Endothelial cell of umbilical vein (primary cell): ENCODE results near the gene KYNU. TPM values are rescaled to one million over a fixed set of nuclear protein-coding genes. Genes with fewer than 3 reads are reported as not detected.

ENCODE experiments used
- BruUV-seq: library from RNA; stranded (reverse); fragments of 400-500 nt; replicated peaks from 2 replicates; lab custom pipeline; 2021; lab: Mats Ljungman, UMichigan
- CTCF ChIA-PET: fragments of 300-600, 350-600 bp; sonication (Branson Sonifier 250); formaldehyde crosslinking; loops from one replicate; lab custom pipeline; 2021; ENCODE audit warnings: antibody characterized with exemption, inconsistent platforms; lab: Charles Lee
- POLR2A ChIA-PET: fragments of 300-600, 350-600 bp; sonication (Branson Sonifier 250); formaldehyde crosslinking; loops from one replicate; lab custom pipeline; 2021; ENCODE audit warnings: antibody characterized with exemption, inconsistent platforms; lab: Charles Lee
- DNase-seq: peaks from one replicate; pipeline ENCODE4 v3.0.0-alpha.2; 2011; ENCODE audit warnings: low read depth, low spot score
- FAIRE-seq: peaks from 2 replicates; lab custom pipeline; 2011; peaks lifted over from hg19 to GRCh38; lab: Jason Lieb, UNC
- H2AFZ ChIP-seq: 2 replicates; pipeline ENCODE4 v1.6.0; 2012; ENCODE audit warnings: low read depth, low read length, control low read depth, inconsistent platforms
- H3K27ac ChIP-seq: 2 replicates; pipeline ENCODE4 v1.5.1; 2011; ENCODE audit warnings: low read depth, mild to moderate bottlenecking, control low read depth, low read length, moderate library complexity; ENCODE audit not compliant: insufficient read depth
- H3K27me3 ChIP-seq, 2 experiments: 2 replicates each; pipeline versions ENCODE4 v1.6.0 to v1.6.1; 2011; ENCODE audit warnings: low read length in 2 of 2, mixed read lengths in 1 of 2; ENCODE audit not compliant: control insufficient read depth in 2 of 2, insufficient read depth in 2 of 2
- H3K36me3 ChIP-seq, 2 experiments: 2 replicates in 1 of 2; 3 replicates in 1 of 2; pipeline ENCODE4 v1.5.1; 2011; ENCODE audit warnings: low read length in 2 of 2, mild to moderate bottlenecking in 1 of 2, moderate library complexity in 1 of 2; ENCODE audit not compliant: control insufficient read depth in 2 of 2, insufficient read depth in 2 of 2; ENCODE audit errors: extremely low read depth in 1 of 2
- H3K4me1 ChIP-seq: 3 replicates; pipeline ENCODE4 v1.5.1; 2011; ENCODE audit warnings: mild to moderate bottlenecking, low read length; ENCODE audit not compliant: control insufficient read depth, insufficient read depth; ENCODE audit errors: extremely low read depth
- H3K4me2 ChIP-seq: 2 replicates; pipeline ENCODE4 v1.6.1; 2011; ENCODE audit warnings: low read length, control low read depth, mixed read lengths; ENCODE audit not compliant: insufficient read depth
- H3K4me3 ChIP-seq, 3 experiments: fragments of 200-600 bp in 1 of 3; sonication (generic), shearing (Covaris generic) in 1 of 3; replicated peaks in 1 of 3; 2 replicates each; pipeline ENCODE4 v1.5.1; 2011 to 2016; ENCODE audit warnings: control low read depth in 3 of 3, low read length in 3 of 3, mild to moderate bottlenecking in 2 of 3, inconsistent platforms in 1 of 3, low read depth in 1 of 3, moderate library complexity in 1 of 3; ENCODE audit not compliant: insufficient read depth in 1 of 3
- H3K79me2 ChIP-seq: 2 replicates; pipeline ENCODE4 v1.6.0; 2012; ENCODE audit warnings: low read length, inconsistent platforms; ENCODE audit not compliant: control insufficient read depth, insufficient read depth
- H3K9ac ChIP-seq: replicated peaks from 2 replicates; pipeline ENCODE3; 2011; ENCODE audit warnings: low read length, control low read depth; ENCODE audit not compliant: insufficient read depth; ENCODE audit errors: extremely low read depth
- H3K9me1 ChIP-seq: replicated peaks from 3 replicates; pipeline ENCODE4 v1.6.0; 2011; ENCODE audit warnings: mild to moderate bottlenecking, low read length; ENCODE audit not compliant: control insufficient read depth, insufficient read depth; ENCODE audit errors: extremely low read depth
- H3K9me3 ChIP-seq: replicated peaks from 2 replicates; pipeline ENCODE4 v1.5.1; 2012; ENCODE audit warnings: low read length, inconsistent platforms; ENCODE audit not compliant: control insufficient read depth, insufficient read depth
- H4K20me1 ChIP-seq: replicated peaks from 2 replicates; pipeline ENCODE3; 2011; ENCODE audit warnings: mild to moderate bottlenecking, low read length; ENCODE audit not compliant: control insufficient read depth, insufficient read depth; ENCODE audit errors: extremely low read depth
- EZH2 ChIP-seq: IDR thresholded peaks from 2 replicates; pipeline ENCODE4 v1.6.1; 2012; ENCODE audit warnings: borderline replicate concordance, low read depth, mild to moderate bottlenecking, moderate library complexity, low read length, inconsistent platforms; ENCODE audit not compliant: severe bottlenecking
- FOS ChIP-seq: IDR thresholded peaks from 2 replicates; pipeline ENCODE4 v1.6.1; 2011; ENCODE audit warnings: mild to moderate bottlenecking, low read length, moderate library complexity, borderline replicate concordance; ENCODE audit not compliant: insufficient read depth
- GATA2 ChIP-seq: IDR thresholded peaks from 2 replicates; pipeline ENCODE4 v1.7.0; 2011; ENCODE audit warnings: low read depth, mild to moderate bottlenecking, moderate library complexity, mixed read lengths, low read length; ENCODE audit not compliant: insufficient read length, insufficient read depth
- JUN ChIP-seq: IDR thresholded peaks from 2 replicates; pipeline ENCODE4 v1.6.1; 2011; ENCODE audit warnings: borderline replicate concordance, low read depth; ENCODE audit not compliant: insufficient read length, insufficient read depth
- MYC ChIP-seq: IDR thresholded peaks from one replicate; pipeline ENCODE4 v1.6.1; 2011; ENCODE audit warnings: mild to moderate bottlenecking, low read depth, low read length
- POLR2A ChIP-seq: IDR thresholded peaks from 2 replicates; pipeline ENCODE4 v1.6.1; 2012; ENCODE audit warnings: low read depth, mild to moderate bottlenecking, control low read depth, low read length
- POLR2AphosphoS5 ChIP-seq: IDR thresholded peaks from 2 replicates; pipeline ENCODE4 v1.6.1; 2012; ENCODE audit warnings: low read depth, mild to moderate bottlenecking, control low read depth, low read length, moderate library complexity; ENCODE audit not compliant: insufficient read depth
- dilution Hi-C: fragments of 300-500 bp; cut with MboI; formaldehyde crosslinking; loops from one replicate; pipeline ENCODE4 v1.15.0; 2019; ENCODE audit warnings: low sequenced_read_pairs; ENCODE audit not compliant: extremely low pct_ligation_motif_present
- intact Hi-C: fragments of 100-400 bp; cut with micrococcal nuclease; formaldehyde crosslinking; loops from one replicate; pipeline ENCODE4 v1.10.0; 2022
- polyA plus RNA-seq, 4 experiments: library from polyadenylated mRNA; depleted of rRNA in 3 of 4; stranded (reverse) in 3 of 4; unstranded in 1 of 4; fragments of >200 nt; gene quantifications; 2 replicates each; pipeline versions ENCODE4 v1.2.1 to v1.2.3, GENCODE V29; 2011 to 2012; ENCODE audit warnings: missing spikeins in 1 of 4
- total RNA-seq: library from RNA; stranded (reverse); gene quantifications from 2 replicates; pipeline ENCODE4 v1.2.3, GENCODE V29; 2021
- TF ChIP-seq, protein P1 (sequence below), 2 donors: IDR thresholded peaks; 1 replicate in 1 of 2; 2 replicates in 1 of 2; pipeline ENCODE4 v1.5.1; 2011; ENCODE audit warnings: low read length in 2 of 2, mild to moderate bottlenecking in 2 of 2, moderate library complexity in 2 of 2, control low read depth in 1 of 2, inconsistent platforms in 1 of 2, low read depth in 1 of 2; ENCODE audit not compliant: insufficient read depth in 1 of 2; ENCODE audit errors: extremely low read depth in 1 of 2
- TF ChIP-seq, protein P2 (sequence below): IDR thresholded peaks from 2 replicates; pipeline ENCODE4 v1.6.1; 2011; ENCODE audit not compliant: insufficient read depth, insufficient read length

Gene KYNU
- total and polyA plus RNA-seq, 2 donors (not counting 3 experiments of a cell fraction or from before 2014, with no cell fraction given) = 0.04 TPM; not detected in 1

DNA sequence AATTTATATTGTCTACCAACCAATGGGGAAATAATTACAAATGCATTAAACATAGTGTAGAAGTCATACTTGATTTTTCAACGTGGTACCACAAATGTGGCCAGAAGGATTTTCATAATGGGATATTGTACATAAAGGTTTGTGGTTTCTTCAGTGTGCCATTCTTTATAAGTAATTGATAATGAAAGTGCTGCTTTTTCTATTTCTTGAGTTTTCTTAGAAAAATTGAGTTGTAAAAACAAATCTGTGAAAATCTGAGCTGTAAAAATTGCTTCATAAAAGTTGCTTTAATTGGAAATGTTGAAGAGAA, 103.6 kb downstream of the KYNU start:
- no peak for DNase-seq
- Histone ChIP-seq H2AFZ (no peak overlapping the region), H3K27me3 (no peaks in the 10 kb centered on the region), H3K9me1 (no peaks in the 10 kb centered on the region), H3K9ac (no peak overlapping the region), H3K36me3 (no peaks in the 10 kb centered on the region), H3K4me2 (no peak overlapping the region), H3K27ac (no peak overlapping the region), H3K4me1 (peaks cover 2% of the 10 kb centered on the region), H3K4me3 (no peak overlapping the region), H3K79me2 (no peaks in the 10 kb centered on the region), H4K20me1 (no peaks in the 10 kb centered on the region), H3K9me3 (no peaks in the 10 kb centered on the region)
- FAIRE-seq = no peak
- POLR2A ChIA-PET = no interaction called here
- intact Hi-C loops (loop anchor here (2.0 to 5.0 kb wide), 4 partner anchors 184 to 816 kb away; no protein-coding TSS in a partner anchor), dilution Hi-C loops (no loop called here)
- CTCF ChIA-PET = interaction anchor here (0.6 to 4.5 kb wide), 21 partner anchors 8 to 816 kb away, joined by 3 to 100 read pairs (median 5); partner anchors contain the start of gene KYNU
- no TSS peak for BruUV-seq
- no peak for TF ChIP-seq POLR2AphosphoS5

DNA sequence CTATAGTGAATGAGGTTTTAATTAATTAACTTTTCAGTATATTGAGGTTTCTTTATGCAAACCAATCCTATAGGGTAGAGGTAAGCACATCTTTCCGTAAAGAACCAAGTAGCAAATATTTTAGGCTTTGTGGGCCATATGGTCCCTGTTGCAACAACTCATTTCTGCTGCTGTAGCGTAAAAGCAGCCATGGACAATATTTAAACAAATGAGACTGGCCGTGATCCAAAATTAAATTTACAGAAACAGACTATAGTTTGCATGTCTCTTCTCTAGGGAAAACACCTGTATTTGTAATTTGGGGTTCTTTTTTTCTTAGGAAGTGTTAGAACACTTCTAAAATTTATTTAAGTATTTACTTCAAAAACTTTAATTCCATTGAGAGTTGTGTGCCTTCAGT, 104.3 kb downstream of the KYNU start:
- DNase-seq (no peak), FAIRE-seq (no peak)
- Histone ChIP-seq H3K9me3 (no peaks in the 10 kb centered on the region), H3K36me3 (no peaks in the 10 kb centered on the region), H3K9me1 (no peaks in the 10 kb centered on the region), H3K9ac (no peak overlapping the region), H3K79me2 (no peaks in the 10 kb centered on the region), H2AFZ (no peak overlapping the region), H3K4me1 (peaks cover 2% of the 10 kb centered on the region), H3K4me2 (no peak overlapping the region), H3K27me3 (no peaks in the 10 kb centered on the region), H3K27ac (no peak overlapping the region), H4K20me1 (no peaks in the 10 kb centered on the region), H3K4me3 (no peak overlapping the region)
- dilution Hi-C loops = no loop called here
- no peak for TF ChIP-seq EZH2
- TF ChIP-seq FOS = no peak
- no peak for TF ChIP-seq MYC
- TF ChIP-seq, protein P1, sequence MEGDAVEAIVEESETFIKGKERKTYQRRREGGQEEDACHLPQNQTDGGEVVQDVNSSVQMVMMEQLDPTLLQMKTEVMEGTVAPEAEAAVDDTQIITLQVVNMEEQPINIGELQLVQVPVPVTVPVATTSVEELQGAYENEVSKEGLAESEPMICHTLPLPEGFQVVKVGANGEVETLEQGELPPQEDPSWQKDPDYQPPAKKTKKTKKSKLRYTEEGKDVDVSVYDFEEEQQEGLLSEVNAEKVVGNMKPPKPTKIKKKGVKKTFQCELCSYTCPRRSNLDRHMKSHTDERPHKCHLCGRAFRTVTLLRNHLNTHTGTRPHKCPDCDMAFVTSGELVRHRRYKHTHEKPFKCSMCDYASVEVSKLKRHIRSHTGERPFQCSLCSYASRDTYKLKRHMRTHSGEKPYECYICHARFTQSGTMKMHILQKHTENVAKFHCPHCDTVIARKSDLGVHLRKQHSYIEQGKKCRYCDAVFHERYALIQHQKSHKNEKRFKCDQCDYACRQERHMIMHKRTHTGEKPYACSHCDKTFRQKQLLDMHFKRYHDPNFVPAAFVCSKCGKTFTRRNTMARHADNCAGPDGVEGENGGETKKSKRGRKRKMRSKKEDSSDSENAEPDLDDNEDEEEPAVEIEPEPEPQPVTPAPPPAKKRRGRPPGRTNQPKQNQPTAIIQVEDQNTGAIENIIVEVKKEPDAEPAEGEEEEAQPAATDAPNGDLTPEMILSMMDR (IDR thresholded peaks at IDR 0.05; ENCODE audit: extremely low read depth in 1 of 2, insufficient read depth in 1 of 2, low read depth in 1 of 2, low read length in 2 of 2) = no peak
- TF ChIP-seq JUN = no peak
- no peak for TF ChIP-seq POLR2AphosphoS5
- TF ChIP-seq, protein P2, sequence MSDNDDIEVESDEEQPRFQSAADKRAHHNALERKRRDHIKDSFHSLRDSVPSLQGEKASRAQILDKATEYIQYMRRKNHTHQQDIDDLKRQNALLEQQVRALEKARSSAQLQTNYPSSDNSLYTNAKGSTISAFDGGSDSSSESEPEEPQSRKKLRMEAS = no peak
- no peak for TF ChIP-seq GATA2
- TF ChIP-seq POLR2A = no peak
- intact Hi-C loops = loop anchor here (2.0 to 5.0 kb wide), 4 partner anchors 185 to 817 kb away; no protein-coding TSS in a partner anchor
- ChIA-PET CTCF (interaction anchor here (1.5 to 4.5 kb wide), 4 partner anchors 101 to 299 kb away, joined by 3 to 100 read pairs (median 10); no protein-coding TSS in a partner anchor), POLR2A (no interaction called here)
- BruUV-seq = no TSS peak
